Measurements from ENCODE around the gene PLS3.
"Not testable (repeated sequence)": the region's sequence is repeated elsewhere in the genome, so short reads cannot be mapped to it uniquely, and the experiment has no call there.

The PLS3 gene

DNA sequence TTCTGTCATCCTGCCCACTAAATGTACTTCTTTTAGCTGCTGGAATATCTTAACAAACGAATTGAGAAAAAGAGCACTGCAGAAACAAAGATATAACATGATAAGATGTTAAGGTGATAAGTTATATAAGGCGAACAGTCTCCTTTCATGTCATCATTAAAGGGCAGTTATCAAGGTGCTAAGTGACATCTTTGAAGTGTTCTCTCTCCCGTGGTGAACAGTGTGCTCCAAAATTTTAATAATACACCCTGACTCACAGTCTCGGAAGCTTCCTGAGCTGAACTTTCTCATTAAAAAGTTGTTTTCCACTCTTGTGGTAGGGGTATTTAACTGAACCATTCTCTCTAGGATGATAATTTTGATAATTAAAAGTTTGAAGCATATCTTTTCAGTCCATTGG is 61.6 kb downstream of the PLS3 start:
- TF ChIP-seq, protein P1, sequence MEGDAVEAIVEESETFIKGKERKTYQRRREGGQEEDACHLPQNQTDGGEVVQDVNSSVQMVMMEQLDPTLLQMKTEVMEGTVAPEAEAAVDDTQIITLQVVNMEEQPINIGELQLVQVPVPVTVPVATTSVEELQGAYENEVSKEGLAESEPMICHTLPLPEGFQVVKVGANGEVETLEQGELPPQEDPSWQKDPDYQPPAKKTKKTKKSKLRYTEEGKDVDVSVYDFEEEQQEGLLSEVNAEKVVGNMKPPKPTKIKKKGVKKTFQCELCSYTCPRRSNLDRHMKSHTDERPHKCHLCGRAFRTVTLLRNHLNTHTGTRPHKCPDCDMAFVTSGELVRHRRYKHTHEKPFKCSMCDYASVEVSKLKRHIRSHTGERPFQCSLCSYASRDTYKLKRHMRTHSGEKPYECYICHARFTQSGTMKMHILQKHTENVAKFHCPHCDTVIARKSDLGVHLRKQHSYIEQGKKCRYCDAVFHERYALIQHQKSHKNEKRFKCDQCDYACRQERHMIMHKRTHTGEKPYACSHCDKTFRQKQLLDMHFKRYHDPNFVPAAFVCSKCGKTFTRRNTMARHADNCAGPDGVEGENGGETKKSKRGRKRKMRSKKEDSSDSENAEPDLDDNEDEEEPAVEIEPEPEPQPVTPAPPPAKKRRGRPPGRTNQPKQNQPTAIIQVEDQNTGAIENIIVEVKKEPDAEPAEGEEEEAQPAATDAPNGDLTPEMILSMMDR (conservative IDR thresholded peaks at IDR 0.05; ENCODE audit: control insufficient read depth, insufficient read depth, low read depth, low read length) = no peak
- DNase-seq (ENCODE audit: low read depth) = no peak
- no peak overlapping the region for H3K4me3 ChIP-seq (ENCODE audit: control insufficient read depth, low read depth, low read length)

- no peak overlapping the region for H3K4me3 ChIP-seq (ENCODE audit: control insufficient read depth, low read depth, low read length)
- no peak for DNase-seq (ENCODE audit: low read depth)
- TF ChIP-seq, protein P1 (conservative IDR thresholded peaks at IDR 0.05; ENCODE audit: control insufficient read depth, insufficient read depth, low read depth, low read length) = no peak
Measured at GRCh38 chrX:115624916-115625315, 63.9 kb downstream of the PLS3 start.

DNA sequence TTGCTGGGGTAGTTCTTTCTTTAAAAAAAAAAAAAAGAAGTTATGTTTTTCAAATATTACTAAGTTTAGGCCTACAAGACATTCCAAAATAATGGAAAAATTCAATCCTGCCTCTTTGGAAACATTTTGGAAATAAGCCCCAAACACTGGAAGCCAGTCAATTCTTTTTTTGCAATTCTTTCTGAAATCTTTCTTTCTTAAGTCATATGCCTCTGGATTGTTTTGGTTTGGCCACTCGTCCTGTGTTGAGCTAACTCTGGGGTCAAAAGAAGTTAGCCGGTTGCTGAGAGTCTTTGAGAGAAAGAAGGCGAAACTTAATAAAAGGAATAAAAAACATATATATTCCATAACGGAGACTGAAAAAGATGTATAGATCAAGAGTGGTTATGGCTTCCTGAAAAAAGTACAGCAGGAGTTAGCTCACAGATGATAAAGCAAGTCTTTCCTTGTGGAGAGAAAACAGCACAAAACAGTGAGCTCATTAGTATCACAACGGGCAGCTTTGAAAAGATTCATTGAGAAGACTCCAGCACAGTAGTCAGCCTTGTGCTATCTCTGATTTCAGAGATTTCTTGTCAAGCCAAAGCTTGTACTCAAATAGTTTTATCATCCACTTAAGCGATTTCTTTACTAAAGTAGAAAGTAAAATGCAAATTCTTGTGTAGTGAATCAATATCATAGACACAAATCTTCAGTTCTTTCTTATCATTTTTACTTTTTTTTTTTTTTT is 64.8 kb downstream of the PLS3 start:
- H3K4me3 ChIP-seq (ENCODE audit: control insufficient read depth, low read depth, low read length) = no peak overlapping the region
- DNase-seq (ENCODE audit: low read depth) = peak; percentile 38
- TF ChIP-seq, protein P1 (conservative IDR thresholded peaks at IDR 0.05; ENCODE audit: control insufficient read depth, insufficient read depth, low read depth, low read length) = no peak

DNA sequence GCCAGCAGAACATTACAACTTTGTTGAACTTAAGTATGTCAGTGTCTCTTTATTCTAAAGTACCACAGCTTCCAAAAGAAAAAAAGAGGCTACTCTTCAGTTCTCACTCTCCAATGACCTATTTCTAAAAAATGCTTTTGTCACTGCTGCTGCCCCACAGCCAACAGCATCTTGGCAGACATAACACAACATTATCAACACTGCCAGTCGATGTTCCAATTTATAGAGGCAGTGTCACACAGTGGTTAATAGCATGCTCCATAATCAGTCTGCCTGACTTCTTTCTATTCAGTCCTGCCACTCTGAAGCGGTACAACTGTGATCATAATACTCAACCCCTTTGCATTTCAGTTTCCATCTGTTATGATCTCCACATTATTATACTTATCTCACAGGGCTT is 69.2 kb downstream of the PLS3 start:
- no peak for DNase-seq (ENCODE audit: low read depth)
- no peak overlapping the region for H3K4me3 ChIP-seq (ENCODE audit: control insufficient read depth, low read depth, low read length)
- TF ChIP-seq, protein P1 (conservative IDR thresholded peaks at IDR 0.05; ENCODE audit: control insufficient read depth, insufficient read depth, low read depth, low read length) = no peak

GRCh38 chrX:115632455-115632854 is 71.5 kb downstream of the PLS3 start:
- no peak for DNase-seq (ENCODE audit: low read depth)
- TF ChIP-seq, protein P1 (conservative IDR thresholded peaks at IDR 0.05; ENCODE audit: control insufficient read depth, insufficient read depth, low read depth, low read length) = no peak
- H3K4me3 ChIP-seq (ENCODE audit: control insufficient read depth, low read depth, low read length) = no peak overlapping the region

DNA sequence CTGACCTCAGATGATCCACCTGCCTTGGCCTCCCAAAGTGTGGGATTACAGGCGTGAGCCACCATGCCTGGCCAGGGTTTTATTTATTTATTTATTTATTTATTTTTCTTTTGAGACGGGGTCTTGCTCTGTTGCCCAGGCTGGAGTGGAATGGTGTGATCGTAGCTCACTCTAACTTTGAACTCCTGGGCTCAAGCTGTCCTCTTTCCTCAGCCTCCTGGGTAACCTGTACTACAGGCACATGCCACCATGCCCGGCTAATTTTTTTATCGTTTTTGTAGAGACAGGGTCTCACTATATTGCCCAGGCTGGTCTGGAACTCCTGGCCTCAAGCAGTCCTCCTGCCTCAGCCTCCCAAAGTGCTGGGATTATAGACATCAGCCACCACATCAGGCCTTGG is 72.4 kb downstream of the PLS3 start:
- DNase-seq (ENCODE audit: low read depth); H3K4me3 ChIP-seq (ENCODE audit: control insufficient read depth, low read depth, low read length): not testable (repeated sequence)

- DNase-seq (ENCODE audit: low read depth) = no peak
- no peak overlapping the region for H3K4me3 ChIP-seq (ENCODE audit: control insufficient read depth, low read depth, low read length)
- TF ChIP-seq, protein P1 (conservative IDR thresholded peaks at IDR 0.05; ENCODE audit: control insufficient read depth, insufficient read depth, low read depth, low read length) = no peak
Measured at GRCh38 chrX:115639334-115639880, 78.4 kb downstream of the PLS3 start.

All from fibroblast of mammary gland (primary cell).